Fibroblast of upper back skin (primary cell): Measurements from ENCODE around the gene ISX.
A peak's percentile ranks its signal among the peaks of the same experiment; 100 is the strongest.

Experiments used
- DNase-seq: peaks from one replicate; pipeline ENCODE4 v3.0.0-alpha.2; 2013

Gene ISX

DNA sequence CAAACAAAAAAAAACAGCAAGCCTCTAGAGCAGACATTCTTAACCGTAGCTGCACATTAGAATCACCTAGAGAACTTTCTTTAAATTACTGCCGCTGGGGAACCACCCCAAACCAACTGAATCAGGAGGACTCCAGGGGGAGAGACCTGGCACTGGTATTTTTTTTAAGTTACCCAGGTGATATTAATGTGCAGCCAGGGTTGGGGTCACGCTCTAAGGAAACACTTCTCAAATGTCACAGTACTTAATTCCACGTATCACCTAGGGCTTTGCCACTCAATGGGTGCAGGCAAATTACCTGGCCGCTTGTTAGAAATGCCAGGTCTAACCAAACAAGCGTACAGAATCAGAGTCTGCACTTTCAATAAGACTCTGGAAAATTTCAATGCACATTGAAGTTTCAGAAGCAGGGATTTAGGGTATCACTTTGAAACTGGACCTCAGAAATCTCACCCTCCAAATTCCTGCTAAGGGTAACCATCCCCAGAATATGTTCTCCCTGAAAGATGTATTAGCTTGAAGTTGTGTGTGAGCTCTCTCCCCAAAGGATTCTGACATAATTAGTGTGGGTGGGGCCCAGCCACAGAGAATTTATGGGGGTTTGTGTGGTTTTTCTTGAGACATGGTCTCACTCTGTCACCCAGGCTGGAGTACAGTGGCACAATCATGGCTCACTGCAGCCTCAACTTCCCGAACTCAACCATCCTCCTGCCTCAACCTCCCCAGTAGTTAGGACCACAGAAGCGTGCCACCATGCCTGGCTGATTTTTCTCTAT is 12.7 kb upstream of the ISX start:
- DNase-seq = no peak

DNA sequence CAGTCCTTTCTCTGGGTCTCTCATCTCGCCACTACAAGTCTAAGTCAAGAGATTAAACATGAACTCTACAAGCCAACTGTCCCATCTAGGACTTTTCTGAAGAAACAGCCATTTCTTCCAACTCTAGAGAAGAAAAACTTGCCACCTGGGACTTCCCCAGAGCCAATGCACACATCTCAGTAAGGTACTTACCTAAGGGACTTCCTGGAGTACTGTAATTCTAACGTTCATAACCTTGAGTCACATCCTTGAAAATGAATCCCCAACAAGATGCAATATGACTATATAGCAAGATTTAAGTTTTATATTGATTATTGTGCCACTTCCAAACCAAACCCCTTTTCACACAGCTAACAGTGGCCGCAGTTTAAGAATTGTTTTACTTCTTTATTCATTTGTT is 11.9 kb upstream of the ISX start:
- DNase-seq = no peak

DNA sequence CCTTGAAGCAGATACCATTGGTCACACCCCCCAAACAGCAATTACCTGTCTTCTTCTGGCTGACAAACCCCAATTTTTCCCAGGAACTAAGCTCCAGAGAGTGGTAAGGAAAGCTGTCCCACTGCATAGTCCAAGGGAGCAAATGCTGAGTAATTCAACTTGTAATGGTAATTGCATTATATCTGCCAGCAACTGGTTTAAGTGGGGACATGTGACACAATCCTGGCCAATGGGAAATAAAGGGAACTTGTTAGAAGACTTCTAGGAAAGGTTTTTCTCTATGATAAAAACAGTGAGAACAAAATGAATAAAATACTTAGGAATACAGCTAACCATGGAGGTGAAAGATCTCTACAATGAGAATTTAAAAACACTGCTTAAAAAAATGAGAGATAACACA is 9.5 kb upstream of the ISX start:
- no peak for DNase-seq

DNA sequence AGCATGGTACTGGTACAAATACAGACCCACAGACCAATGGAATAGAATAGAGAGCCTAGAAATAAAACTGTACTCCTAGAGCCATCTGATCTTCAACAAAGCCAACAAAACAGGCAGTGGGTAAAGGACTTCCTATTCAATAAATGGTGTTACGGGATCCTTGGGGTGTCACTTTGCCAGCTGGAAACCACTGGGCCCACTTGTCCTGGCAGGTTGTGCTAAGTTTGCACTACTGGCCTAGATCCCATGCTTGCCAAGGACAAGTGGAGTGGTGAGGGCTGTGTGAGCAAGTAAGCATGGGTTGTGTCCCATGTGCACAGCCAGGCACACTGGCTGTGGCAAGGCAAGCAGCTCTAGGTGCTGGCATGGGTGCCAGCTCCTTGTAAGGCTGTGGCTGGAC is 8.8 kb upstream of the ISX start:
- DNase-seq = no peak

DNA sequence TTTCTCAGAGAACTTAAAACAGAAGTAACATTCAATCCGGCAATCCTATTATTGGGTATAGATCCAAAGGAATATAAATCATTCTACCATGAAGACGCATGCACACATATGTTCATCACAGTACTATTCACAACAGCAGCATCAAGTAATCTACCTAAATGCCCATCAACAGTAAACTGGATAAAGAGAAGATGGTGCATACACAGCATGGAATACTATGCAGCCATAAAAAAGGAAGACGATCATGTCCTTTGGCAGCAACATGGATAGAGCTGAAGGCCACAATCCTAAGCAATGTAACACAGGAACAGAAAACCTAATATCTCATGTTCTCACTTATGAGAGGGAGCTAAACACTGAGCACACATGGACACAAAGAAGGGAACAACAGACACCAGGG is 6.3 kb upstream of the ISX start:
- DNase-seq = no peak

DNA sequence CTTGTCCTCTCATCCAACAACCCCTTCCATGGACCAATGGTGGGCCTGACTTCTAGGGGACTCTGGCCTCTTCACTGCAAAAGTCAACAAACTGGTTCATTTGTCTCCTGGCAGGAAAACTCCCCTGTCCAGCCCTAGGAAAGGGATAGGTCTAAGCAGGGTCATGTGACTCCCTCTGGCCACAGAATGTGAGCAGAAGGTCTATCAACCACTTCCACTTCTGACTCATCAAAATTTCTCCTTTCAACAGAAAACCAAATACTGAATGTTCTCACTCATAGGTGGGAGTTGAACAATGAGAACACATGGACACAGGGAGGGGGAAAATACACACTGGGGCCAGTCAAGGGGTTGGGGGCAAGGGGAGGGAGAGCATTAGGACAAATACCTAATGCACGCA is 1.3 kb upstream of the ISX start:
- peak; percentile 1 for DNase-seq

DNA sequence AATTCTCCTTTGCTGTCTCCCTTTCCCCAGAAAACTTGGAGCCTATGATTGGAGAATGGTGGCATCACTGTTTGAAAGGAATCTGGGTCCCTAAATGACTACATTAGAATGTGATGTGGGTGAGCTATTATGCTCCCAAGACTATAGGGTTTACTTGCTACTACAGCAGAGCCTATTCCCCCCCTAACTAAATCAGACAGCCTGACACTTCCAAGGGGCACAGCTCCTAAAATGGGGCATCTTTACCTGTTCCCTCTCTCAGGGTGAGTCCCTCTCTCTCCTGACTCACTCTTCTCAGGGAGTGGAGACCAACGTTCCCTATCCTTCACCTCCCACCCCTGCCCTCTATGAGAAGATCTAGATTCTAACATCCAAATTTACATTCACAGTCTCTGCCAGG is 775 bp upstream of the ISX start:
- no peak for DNase-seq

DNA sequence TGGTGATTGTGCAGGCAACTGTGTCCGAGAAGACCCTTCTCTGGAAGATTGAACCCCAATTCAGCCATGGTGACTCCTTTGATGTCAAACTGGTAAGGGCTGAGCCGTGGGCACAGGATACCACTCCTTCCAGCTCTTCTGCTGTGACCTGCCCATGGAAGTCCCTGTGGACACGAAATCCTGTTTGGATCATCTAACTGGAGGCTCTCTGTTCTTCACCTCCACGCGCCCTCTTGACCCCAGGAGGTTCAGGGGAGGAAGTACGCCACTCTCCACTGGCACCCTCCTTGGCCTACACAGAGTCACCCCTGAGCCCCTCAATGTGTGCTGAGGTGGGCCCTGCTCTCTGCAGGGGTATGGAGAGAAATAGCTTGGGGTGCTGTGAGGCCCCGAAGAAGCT is 810 bp downstream of the ISX start:
- DNase-seq = no peak

DNA sequence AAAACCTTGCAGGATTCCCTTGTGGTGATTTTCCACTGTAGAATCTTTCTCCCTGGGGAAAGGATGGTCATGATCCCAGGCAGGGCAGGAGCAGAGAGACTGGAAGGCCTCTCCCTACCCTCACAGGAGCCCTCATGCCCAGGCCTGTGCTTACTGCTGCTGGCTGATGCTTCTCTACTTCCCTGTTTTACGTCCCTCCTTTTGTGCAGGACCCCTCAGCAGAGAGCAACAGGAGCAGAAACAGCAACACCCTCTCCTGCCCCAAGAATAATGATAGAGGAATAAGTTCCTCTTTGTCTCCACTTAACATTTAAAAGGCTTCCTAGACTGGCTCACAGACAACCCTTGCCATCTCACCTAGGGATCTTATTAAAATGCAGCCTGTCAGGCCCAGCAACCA is 3.6 kb downstream of the ISX start:
- DNase-seq = no peak

DNA sequence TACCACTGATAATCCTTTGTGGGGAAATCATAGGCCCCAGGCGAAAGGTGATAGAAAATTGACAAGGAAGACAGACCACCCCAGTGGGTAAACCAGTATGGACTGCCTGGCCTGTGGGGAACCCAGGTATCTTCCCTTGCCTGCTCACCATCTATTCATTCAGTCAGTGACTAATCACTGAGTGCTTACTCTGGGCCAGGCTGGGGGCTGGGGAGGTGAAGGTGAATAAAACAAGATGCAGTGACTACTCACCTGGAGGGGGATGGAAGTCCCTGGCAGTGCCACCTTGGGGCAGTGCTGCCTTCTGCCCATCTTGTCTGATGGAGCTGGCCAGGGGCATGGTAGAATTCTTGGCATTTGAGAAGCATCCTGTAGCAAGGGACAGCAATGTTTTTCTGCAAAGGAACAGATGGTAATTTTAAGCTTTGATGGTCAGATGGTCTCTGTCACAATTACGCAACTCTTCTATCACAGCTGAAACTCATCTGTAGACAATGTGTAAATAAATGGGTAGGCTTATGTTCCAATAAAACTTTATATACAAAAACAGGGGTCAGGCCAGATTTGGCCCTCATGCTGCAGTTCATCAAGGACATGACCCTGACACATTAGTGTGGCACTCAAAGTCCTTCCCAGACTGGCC is 4.6 kb downstream of the ISX start:
- no peak for DNase-seq

DNA sequence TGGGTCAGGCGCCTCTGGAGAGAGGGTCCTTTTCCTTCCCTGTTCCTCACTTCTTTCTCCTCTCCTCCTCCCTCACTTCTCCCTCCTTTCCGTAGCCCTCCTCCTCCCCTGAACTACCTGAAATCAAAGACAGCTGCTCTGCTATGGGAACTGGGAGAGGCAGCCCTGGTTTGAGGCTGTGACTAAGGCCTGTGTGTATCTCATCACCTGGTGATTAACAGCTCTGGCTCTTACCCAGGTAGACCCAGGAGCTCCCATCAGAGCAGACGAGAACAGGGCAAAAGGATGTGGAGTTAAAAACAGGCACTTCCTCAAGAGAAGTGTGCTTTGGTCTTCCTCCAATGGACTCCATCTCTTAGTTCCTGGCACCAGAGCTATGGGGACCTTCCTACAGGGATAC is 5.8 kb downstream of the ISX start:
- DNase-seq = no peak

DNA sequence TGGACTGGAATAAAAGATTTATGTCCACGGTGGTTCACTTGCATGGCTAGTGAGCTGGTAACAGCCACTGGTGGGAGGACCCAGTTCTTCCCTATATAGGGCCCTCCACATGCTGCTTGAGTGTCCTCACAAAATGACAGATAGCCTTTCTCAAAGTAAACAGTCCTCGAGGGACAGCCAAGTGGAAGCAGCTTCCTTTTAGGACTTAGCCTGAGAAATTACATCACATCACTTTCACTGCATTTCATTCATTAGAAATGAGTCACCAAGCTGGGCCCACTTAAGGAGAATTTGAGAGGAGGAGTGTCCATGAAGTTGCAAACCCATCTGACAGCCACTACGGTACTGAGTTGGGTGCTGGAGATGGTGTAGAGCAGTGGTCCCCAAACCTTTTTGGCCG is 7.0 kb downstream of the ISX start:
- DNase-seq = peak; percentile 9

DNA sequence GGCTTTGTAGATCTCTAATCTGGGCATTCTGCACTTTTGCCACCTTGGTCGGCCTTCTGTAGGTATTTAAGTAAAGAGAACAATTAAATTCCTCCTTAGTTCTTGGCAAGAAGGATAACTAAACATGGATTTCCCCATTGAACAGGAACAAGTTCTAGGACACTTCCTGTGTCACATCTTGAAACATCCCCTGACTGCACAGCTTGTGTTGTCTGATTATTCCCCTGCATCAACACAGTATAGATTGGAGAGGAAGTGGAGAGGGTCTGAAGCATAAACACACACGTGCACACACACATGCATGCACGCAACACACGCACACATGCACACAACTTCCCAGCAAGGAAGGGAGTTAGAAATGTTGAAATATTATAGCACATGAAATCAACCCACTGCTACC is 8.6 kb downstream of the ISX start:
- no peak for DNase-seq

DNA sequence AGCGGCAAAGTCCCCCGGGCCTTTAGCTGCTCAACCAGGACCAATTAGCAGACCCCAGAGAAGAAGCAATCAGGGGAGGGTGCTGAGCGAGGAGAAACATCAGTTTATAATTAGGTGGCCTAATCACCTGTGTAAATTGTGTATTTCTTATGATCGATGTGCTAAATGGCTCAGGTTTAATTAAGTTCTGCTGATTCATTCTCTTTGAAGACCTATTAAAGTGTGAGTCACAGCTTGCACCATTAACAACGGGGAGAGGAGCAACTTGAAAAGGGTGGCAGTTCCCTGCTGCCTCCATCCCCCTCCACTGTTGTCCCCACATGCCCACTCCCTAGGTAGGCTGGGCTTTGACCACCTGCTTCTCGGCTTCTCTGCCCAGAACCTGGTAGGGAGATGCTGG is 10.7 kb downstream of the ISX start:
- DNase-seq = no peak

DNA sequence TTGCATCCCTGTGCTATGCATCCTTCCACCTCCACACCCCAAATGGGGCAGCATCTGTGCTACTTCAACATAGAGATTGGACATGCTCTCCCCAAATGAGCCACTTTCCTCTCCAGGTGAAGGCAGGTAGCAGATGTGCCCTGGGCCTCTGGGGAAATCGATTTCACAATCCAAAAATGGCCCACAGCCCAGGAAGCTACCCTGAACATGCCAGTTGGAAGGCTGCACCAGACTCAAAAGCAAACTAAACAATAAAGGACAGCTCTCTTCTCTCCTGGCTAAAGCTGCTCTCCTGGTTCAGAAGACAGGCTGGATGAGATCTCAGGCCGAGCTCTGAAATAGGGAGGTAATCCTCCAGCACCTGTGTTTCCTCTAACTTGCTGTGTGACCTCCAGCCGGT is 19.7 kb downstream of the ISX start:
- DNase-seq = no peak

DNA sequence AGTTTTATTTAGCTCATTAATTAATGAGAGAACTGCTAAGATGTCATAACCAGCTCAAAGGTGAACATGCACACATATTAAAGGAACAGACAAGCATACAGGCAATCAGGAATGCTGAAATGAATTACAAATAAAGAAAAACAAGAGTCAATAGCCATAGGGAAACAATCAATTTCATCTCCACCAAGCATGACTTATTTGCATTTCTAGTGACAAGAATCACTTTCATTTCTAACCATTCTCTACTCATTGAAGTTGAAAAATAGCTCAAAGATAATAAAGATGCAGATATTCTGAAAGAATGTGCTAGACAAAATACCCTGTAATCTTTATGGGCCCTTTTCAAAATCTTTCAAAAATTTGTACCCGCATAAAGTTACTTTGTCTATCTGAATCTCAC is 23.2 kb downstream of the ISX start:
- DNase-seq = no peak

DNA sequence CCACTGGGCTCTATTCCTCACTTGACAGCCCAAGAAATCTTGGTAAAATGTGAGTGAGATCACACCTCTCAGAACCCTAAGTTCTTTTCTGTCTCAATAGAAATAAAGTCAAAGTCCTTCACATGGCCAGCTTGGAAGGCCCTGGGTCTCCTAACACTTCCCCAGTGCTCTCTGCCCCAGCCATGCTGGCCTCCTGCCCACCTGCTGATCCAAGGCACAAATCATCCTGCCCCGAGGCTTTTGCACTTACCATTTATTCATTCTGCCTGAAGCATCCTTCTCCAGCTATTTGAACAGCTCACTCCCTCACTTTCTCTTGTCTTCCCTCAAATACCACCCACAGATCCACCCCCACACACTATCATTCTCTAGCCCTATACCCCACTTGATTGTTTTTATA is 26.4 kb downstream of the ISX start:
- DNase-seq = no peak

DNA sequence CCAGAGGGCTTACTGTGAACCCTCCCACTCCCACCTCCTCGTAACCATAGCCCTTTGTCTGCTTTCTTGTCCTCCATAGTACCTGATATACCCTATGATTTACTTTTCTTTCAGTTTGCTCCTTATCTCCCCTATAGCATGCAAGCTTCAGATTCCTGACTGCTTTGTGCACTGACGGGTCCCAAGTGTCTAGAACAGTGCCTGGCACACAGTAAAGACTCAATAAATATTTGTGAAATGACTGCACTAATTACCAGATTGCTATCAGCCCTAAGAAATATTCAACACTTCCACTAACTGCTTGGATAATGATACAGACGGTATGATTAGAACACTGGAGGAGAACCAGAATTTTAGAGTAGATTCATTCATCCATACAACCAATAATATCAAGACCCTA is 33.0 kb downstream of the ISX start:
- DNase-seq = no peak

DNA sequence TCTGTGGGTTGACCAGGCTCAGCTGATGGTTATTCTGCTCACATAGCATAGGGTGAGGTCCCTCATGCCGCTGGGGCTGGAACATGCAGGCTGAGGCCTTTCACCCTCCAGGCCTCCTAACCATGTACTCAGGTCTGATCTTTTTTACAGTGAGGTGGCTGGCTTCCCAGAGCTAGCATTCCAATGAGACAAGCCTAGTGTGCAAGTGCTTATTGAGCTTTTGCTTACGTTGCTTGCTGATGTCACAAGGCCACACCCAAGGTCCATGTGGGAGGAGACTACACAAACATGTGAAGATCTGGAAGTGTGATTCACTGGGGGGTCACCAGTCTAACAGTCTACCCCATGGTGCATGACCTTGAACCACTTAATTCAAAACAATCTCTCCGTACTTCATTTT is 33.9 kb downstream of the ISX start:
- no peak for DNase-seq

DNA sequence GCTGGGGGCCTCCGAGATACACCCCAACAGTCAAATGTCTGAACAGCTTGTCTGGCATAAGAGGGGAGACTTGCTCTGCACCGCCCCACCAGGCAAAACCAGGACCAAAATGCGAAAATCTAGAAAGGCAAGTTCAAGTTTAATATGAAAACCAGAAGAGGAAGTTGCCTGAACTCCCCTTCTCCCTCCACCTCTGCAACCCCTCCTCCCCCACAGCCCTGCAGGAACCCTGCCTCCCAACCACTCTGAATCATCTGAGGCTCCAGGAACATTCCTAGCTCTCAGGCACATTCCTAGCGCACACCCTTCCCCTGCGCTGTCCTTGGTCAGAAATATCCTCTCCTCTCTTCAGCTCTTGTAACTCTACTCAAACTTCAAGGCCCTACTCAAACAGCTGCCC is 36.7 kb downstream of the ISX start:
- peak; percentile 35 for DNase-seq

DNA sequence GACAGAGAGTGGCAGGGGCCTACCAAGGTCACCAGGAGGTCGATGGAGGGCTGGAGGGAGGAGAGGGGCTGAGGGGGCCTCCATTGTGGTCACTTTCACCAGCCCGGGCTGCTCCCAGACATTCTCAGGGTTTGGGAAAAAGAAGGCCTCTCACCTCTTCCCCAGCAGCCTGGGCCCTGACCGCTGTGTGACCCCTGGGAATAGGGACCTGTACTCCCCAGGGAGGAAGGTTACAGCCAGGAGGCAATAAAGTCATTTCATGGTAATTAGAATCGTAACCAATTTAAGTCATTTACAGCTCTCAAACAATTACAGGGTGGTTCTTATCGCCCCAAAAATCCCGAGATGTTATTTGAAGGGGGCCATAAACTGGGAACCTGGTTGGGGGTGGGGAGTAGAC is 37.8 kb downstream of the ISX start:
- DNase-seq = no peak

DNA sequence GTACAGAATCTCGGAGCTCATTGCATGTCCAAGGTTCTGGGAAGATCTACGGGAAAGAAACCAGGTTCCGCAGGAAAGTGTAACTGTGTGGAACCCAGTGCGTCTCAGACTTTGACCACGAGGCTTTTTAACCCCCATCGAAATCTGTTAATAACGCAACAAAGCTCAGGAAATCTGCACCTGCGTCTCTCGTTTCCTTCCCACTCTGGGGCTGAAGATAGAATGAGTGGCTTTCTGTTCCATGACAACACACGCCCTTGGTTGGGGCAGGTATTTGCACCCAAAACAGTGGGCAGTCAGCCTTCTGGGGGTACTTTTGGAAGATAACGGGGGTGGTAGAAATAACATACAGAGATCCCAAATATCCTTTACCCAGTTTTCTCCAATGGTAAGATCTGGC is 38.5 kb downstream of the ISX start:
- DNase-seq = no peak

DNA sequence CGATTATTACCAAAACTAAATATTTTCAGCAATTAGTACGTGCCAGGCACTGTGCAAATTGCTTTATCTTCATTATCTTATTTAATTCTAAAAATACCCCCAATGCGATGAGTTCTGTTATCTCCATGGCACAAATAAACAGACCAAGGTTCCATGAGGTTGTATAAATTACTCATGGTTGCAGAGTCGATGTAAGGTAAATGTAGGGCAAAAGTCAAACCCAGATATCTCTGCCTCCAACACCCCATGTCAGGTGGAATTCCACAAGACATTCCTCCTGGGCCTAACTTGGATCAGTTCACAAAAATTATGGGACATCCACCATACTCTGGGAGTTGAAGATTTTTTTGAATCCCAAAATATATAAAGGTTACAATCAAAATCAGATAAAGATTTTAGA is 43.7 kb downstream of the ISX start:
- DNase-seq = no peak

DNA sequence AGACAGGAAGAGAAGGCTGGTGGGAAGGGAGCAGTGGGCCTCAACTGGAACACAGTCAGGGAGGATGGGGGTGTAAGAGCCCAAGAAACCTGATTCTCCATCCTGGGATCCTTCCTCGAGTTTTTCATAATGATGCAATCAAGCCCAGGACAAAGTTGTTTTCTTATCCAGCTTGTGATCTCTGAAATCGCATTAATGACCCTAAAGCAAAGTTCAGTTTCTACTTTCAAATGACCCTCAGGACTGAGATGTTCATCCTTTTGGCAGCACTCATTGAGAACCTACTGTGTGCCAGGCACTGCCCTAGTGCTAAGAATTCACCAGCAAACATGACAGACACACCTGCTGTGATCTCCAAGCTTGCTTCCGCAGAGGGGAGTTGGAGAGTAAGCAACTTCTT is 45.3 kb downstream of the ISX start:
- DNase-seq = no peak

DNA sequence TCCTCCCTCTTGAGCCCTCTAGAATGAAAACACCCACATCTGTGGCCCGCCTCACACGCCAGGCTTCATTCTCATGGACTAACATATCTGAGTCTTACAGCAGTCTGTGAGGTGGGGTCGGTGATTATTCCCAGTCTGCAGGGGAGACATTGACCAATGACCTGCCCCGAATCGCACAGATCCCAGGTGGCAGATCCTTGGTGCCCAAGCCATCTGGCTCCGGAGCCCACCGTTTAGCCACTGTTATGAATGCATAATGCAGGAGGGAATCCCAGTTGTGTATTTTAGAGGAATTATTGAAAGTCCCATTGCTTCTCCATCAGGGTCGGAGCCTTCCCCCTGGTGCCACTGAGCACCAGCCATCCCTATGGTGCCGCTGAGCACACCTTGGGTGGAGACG is 47.4 kb downstream of the ISX start:
- no peak for DNase-seq
